GM21717 (cell line): Measurements from ENCODE around the gene CRKL.

Source experiments
- ATAC-seq: cut with Tn5 transposase; IDR thresholded peaks from one replicate; pipeline ENCODE4 v1.9.1; 2021; ENCODE audit warnings: mild to moderate bottlenecking, moderate library complexity; ENCODE audit not compliant: unreplicated experiment

Gene CRKL

DNA sequence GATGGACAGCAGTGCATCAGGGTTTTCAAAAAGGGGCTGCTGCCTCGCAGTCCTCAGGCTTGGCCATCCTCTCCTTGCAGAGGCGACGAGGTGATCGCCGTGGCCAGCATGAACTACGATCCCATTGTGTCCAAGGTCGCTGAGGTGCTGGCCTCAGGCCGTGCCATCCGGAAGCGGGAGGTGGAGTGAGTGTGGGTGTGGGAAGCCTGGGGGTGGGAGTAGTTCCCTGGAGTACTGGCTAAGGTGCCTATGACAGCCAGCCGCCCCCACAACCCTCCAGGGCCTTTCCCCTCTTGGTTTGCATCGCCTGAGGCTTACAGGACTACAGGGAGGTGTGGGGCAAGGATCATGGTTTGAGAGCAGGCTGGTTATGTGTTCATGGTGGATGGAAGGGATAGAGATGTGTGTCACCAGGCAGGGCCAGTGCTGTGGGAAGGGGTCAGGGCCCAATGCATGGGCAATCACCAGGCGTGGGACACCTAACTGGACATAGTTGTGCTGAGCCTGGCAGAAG lies 62.8 kb downstream of the CRKL start:
- ATAC-seq = no peak

DNA sequence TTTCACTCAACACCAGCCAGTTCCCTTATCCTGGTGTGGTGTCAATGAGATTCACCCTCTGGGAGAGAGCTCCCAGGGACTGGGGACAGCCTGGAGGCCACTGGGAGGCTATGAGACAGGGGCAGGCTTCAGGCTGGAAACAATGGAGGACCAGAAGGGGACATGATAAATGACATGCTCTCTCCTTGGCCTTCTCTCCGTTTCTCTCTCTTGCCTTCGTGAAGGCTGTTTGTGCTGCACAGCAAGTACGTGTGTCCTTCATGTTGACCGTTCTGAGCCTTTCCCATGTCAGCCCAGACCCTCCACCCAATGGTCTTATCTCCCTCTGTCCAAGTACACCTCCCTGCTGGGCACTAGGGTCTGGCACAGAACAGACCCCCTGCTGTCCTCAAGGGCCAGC lies 63.3 kb downstream of the CRKL start:
- ATAC-seq = no peak

DNA sequence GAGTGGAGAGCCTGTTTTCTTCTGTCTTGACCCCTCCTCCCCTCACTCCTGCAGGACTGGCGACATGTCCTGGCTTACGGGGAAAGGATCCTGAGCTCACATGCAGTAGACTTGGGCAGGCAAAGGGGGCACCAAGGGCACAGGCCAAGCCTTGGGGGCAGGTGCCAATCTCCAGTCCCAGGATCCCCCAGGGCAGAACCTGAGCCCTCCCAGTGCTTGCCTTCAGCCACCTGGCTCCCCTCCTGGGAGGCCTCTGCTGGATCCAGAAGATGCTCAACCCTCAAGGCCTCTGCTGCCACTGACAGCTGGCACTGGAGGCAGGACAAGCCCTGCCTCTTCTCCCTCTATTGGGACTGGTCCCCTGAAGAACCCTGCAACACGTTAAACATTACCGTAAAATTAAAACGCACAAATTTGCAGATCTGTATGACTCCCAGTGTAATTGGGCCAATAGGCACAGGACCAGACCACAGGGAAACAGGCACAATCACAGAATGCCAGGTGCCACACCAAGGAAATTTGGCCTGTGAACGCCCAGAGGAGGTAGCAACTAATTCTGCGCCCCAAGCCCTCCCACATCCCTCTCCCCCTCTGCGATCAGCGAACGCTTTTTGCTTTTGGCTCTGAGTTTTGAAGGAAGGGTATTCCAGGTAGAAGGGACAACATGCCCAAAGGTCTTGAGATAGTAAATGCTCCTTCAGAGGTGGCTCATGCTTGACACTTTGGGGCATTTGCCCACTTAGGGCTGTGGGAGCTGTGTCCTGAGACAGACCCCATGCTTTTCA lies 63.9 kb downstream of the CRKL start:
- no peak for ATAC-seq

DNA sequence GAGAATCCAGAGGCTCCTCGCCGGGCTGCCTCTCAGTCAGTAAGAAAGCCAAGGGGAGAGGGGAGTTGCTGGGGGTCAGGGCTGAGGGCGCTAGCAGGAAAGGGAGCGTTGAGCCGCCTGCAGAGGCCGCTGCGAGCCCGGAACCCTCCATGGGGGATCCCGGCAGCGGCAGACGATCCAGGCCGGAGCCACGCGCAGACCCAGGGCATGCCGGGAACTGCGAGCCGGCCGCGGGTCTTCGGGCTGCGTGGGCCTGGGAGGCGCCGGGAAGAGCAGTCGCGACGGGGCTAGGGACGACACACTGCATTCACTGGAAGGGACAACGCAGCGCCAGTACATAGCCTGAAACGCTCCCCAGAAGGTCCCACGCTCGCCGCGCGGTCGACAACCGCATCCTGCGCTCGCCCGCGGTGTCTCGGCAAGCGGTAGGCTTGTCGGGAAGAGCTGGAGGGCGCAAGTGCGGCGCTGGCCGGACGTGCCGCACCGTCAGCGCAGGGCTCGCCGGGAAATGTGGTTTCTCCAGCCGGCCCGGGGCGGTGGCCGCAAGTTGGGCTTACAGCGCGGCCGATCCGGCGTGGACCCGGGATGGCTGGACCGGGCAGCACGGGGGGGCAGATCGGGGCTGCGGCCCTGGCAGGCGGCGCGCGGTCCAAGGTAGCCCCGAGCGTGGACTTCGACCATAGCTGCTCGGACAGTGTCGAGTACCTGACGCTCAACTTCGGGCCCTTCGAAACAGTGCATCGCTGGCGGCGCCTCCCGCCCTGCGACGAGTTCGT lies 64.8 kb downstream of the CRKL start, which contains the start of gene LZTR1:
Gene LZTR1, plus strand, starts transcription at position 511 of the 776 bp plus-strand sequence. Its CDS starts 75 bp downstream, at position 586.
- ATAC-seq = peak; percentile 53

DNA sequence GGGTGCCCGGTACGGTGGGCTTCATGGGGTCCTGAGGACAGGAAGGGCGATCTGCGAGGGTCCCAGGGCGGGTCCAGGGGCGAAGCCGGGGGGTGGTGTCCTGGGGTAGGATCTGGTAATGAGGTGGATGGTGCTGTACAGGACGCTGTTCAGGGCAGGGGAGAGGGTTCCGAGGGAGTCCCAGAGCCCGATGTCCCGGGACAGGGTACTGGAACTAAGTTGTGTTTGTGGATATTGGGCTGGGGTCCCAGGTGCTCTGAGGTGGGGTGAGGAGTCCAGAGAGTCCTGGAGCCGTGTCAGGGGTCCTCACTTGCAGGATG lies 65.3 kb downstream of the CRKL start:
- ATAC-seq = peak; percentile 23

DNA sequence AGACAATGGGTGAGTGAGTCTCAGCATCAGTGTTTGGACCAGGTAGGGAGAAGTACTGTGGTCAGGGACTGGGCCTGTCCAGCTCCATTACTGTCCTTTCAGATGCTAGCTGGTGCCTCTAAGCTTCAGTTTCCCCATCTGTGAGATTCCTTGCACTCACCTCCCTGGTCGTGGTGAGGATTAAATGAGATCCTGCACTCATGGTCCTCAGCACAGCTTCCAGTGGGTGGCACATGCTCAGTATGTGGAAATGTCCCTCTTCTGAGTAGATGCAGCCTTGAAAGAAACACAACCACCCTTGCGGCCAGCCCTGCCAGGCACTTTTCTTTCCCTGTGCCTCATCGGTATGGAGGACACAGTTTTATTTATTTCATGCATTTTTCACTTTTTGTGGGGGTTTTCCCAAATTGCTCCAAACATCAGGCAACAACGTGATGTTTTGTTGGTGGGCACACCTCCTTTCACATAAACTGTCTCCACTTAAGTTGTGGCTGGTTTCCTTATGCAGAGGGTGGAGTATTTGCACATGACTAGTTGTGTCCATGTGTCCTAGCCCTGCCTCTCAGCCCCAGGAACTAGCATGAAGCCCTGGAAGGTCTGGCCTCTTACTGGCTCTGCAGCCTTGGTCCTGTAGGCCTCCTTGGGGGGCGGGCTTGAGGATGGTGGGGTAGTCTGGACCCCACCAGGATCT lies 66.0 kb downstream of the CRKL start:
- ATAC-seq = no peak

DNA sequence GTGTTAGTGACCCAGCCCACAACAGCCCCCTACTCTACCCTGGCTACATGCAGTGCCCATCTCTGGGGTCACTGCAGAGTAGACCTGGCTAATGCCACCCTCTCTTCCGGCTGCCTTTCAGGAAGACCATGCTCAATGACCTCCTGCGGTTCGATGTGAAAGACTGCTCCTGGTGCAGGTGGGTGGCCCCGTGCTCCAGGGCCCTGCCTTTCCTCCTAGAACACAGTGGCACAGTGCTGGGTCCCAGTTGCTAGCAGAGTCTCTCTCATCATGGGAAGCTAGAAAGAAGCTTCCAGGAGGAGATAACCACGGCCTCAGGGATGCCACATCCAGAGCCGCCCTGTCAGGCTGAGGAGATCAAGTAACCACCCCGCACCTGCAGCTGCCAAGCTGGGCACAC lies 68.5 kb downstream of the CRKL start:
- ATAC-seq = no peak

DNA sequence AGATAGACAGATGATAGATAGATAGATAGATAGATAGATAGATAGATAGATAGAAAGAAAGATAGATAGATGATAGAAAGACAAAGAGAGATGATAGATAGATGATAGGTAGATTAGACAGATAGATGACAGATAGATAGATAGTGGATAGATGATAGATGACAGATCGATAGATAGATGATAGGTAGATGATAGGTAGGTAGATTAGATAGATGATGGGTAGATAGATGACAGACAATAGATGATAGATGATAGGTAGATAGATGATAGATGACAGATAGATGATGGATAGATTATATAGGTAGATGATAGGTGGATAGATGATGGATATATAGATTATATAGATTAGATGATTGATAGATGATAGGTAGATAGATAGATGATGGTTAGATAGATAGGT lies 69.2 kb downstream of the CRKL start:
- no peak for ATAC-seq

DNA sequence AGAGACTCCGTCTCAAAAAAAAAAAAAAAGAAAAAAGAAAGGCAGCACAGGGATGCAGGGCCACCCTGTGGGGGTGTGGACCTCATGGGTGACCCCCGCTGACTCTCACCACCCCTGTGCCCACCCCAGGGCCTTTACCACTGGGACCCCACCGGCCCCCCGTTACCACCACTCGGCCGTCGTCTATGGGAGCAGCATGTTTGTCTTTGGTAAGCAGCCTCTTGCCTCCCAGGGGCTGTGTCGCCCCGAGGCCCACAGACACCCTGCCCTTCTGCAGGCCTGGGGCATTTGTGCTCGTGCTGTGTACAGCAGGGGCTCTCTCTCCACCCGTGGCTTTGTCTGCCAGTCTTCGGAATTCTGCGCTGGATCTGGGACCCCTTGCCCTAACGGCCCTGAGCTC lies 70.2 kb downstream of the CRKL start:
- ATAC-seq = no peak

DNA sequence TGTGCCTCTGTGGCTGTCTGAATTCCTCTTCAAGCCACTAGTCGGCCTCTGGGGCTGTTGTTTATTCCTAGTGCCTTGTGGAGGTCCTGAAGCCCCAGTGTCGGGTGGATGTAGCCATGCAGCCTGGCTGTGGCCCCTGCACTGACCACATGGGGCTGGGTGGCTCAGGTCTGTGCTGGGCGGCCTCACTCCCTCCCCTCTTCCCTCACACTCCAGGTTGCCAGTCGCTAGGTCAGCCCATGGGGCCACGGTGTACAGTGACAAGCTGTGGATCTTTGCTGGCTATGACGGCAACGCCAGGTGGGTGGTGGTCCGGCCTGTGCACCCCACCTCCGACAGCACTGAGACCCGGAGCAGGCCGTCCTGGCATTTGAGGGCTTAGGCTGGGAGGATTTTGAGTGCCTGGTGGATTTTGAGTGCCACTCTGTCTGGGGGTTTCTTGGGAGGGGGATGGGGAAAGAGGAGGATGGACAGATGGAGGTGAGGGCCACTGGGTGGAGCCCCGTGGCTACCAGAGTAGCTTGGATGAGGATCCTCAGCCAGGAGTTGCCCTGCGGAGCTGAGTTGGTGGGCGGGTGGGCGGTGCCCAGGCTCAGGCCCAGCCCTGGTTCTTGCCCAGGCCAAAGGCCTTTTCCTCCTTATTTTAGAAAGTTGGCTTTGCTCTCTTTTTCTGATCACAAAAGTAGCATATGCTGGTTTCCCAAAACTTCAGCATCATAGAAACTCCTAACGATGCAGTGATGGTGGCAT lies 71.5 kb downstream of the CRKL start:
- ATAC-seq = no peak

DNA sequence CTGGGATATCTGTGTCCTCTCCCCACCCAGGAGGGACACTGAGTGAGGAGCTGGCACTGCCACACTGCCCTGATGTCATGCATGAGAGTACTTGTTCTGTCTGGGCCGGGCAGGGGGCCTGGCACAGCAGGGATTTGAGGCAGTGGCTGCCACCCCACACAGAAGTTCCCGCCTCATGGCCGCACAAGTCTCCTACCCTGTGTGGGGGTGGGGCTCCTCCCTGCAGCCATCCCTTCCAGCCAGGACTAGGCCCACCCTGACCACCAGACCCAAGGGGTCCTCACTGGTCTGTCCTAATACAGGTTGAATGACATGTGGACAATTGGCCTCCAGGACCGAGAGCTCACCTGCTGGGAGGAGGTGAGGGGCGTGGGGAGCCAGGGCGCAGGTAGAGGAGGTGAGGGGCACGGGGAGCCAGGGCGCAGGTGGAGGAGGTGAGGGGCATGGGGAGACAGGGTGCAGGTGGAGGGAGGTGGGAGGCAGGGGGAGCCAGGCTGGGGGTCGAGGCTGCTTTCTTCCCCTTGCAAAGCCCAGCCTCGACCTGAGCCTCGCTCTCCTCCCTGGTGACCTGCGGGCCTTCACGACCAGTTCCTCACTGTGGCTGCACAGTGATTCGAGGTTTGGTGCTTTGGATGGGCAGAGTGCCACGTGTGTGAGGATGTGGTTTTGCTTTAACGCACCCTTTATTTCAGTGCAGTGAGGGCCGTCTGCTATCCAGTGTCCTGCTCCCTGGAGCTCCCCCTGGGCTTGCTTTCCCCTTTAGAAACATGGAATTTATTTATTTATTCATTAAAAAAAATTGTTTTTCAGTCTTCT lies 72.3 kb downstream of the CRKL start:
- ATAC-seq = no peak

DNA sequence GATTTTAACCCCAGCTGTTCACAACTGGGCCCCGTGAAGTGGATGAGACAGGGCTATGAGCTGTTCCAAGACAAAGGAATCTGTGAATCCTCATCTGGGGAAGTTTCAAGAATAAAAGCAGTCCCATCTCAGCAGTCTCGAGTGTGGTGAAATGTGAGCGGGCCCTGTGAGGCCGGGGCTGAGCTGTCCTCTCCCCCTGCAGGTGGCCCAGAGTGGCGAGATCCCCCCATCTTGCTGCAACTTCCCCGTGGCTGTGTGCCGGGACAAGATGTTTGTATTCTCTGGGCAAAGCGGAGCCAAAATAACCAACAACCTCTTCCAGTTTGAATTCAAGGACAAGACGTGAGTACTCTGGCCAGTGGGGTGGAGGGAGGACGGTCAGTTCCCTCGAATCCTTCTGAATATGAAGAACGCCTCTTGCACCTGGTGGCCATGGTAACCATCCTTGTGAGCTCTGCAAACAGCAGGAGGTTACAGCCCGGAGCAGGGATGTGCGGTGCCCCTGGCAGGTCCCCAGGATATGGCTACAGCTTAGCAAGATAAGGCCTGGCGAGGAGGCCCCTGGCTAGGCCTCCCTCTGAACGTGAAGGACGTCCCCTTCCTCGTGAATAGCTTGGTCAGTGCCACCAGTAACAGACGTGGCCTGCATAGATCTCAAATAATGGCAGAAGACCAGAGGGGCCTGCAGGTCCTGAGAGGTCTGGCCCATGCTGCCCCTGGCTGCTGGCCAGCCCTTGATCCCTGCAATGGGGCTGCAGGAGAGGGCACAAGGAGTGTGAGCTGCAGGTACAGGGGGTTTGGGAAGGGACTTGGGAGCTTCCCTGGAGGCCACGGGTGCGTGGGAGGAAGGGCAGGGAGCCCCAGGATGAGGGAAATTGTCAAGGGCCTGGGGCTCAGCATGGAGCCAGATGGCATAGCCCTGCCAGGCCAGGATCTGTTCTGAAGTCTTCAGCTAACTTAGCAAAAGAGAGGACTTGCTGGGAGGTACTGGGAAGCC lies 73.3 kb downstream of the CRKL start:
- no peak for ATAC-seq

DNA sequence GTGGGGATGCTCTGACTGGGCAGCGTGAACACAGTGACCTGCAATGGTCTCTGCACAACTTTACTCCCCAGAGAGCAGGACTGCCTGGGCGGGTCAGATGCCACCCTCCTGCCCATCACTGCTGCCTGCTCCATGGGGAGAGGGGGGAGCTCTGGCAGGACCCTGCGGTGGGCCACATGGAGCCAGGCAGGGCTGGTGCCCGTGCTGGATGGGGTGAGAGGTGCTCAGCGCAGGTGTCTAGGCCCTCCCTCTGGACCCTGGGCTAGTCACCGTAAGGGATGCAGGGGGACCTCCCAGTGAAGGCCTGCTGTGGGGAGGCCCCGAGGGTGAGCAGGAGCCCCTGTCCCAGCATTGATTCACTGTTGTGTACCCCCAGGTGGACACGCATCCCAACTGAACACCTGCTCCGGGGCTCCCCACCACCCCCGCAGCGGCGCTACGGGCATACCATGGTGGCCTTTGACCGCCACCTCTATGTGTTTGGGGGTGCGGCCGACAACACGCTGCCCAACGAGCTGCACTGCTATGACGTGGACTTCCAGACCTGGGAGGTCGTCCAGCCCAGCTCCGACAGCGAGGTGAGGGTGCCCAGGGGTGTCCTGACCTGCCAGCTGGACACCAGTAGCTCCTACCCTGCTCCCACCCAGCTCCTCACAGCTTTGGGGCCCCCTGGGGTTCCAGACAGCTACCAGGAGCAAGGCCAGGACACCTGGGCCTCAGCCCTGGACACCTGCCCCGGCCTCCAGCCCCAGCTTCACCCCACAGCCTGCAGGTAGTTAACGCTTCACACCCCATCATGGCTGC lies 74.2 kb downstream of the CRKL start:
- ATAC-seq = no peak

DNA sequence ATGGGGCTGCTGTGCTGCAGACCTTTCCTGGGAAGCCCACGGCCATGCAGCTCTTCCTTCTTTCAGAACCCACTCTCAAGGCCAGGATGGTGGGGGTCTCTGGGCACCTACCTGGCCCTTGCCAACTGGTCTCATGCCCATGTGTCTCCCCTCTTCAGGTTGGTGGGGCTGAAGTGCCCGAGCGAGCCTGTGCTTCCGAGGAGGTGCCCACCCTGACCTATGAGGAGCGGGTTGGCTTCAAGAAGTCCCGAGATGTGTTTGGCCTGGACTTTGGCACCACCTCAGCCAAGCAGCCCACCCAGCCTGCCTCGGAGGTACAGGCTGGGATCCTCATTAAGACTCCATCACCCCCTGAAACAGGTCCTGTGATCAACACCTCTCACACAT lies 74.8 kb downstream of the CRKL start:
- ATAC-seq = no peak

DNA sequence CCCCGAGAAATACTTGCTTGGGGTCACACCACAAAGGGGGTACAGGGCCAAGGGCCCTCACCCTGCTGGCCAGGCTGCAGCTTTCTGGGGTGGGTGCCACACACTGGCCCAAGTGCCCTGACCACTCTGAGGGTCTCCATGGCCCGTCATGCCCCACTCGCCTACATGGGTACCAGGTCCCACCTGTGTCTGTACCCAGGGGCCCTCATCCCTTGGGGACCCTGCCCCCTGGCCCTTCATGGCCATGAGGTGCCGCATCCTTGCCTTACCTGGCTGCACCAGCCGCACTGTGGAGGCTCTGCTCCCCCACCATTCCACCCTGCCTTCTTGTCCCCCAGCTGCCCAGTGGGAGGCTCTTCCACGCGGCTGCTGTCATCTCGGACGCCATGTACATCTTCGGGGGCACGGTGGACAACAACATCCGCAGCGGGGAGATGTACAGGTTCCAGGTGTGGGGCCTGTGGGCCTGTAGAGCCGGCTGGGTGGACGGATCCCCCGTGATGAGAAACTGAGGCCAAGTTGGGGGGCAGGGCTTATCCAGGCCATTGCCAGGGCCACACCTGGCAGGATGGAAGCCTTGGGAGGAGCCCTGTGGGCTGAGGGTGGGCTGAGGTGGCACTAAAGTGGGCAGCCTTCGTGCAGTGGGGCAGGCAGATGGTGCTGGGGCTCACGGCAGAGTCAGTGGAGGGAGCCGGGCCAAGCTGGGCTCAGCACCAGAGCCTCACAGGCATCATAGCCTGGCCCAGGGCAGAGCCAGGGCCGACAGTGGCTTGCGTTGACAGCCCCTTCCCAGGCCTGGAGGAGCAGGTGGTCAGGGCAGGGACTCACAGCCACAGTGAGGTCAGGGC lies 75.5 kb downstream of the CRKL start:
- ATAC-seq = no peak

DNA sequence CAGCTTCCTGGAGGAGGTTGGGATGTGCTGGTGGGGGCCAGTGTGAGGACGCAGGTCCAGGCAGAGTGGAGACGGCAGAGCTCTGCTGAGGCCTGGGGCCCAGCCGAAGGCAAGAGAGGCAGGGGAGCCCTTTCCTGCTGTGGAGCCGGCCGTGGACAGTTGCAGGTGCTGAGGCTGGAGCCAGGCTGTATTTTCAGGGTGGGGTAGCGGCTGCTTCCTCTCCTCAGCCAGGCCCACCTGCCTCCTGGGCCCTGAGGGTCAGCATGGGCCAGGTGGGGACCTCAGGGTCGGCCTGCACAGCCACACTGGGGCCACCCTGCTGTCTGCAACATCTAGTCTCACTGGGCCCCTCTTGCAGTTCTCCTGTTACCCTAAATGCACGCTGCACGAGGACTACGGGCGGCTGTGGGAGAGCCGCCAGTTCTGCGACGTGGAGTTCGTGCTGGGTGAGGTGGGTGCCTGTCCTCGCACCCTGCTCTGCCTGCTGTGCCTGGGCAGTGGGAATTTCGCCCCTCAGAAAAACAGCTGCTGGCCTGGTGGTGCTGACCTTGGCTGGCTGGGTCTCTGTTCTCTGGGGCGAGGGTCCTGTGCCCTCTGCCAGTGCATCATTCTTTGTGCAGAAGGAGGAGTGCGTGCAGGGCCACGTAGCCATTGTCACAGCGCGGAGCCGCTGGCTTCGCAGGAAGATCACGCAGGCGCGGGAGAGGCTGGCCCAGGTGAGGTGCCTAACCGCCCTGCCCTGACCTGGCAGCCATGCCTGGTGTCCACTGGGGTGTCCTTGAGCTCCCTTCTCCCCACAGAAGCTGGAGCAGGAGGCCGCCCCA lies 76.3 kb downstream of the CRKL start:
- no peak for ATAC-seq
